DOHH2 (cell line): ENCODE results near the gene COLEC11.

ENCODE experiments used
- CTCF ChIP-seq: fragments of 200-600 bp; sonication (generic); IDR thresholded peaks from one replicate; pipeline ENCODE4 v1.5.1; 2014; ENCODE audit warnings: antibody characterized with exemption, mild to moderate bottlenecking, low read depth, low read length; ENCODE audit not compliant: poor library complexity, severe bottlenecking
- EZH2phosphoT487 ChIP-seq: fragments of 200-600 bp; sonication (generic); IDR thresholded peaks from 2 replicates; pipeline ENCODE4 v1.6.1; 2017; ENCODE audit warnings: borderline replicate concordance, mild to moderate bottlenecking, antibody characterized with exemption, low read length, moderate library complexity, mixed read lengths

- TF ChIP-seq CTCF (no peak), EZH2phosphoT487 (no peak)
Observed at GRCh38 chr2:3547915-3548314, 47.0 kb upstream of the COLEC11 start.
